Measurements from ENCODE around the gene CD300LB.

CD300LB gene

GRCh38 chr17:74543891-74544760 lies 12.9 kb upstream of the CD300LB start:
- no peak overlapping the region for H2AFZ ChIP-seq (ENCODE audit: low read length)
- no peaks in the 10 kb centered on the region for H3K36me3 ChIP-seq (ENCODE audit: insufficient read depth, low read length)
- H3K9ac ChIP-seq (ENCODE audit: low read depth, low read length, poor library complexity, severe bottlenecking) = no peak overlapping the region
- H3K4me1 ChIP-seq (ENCODE audit: insufficient read depth, low read length, poor library complexity, severe bottlenecking) = peaks cover 24% of the 10 kb centered on the region
- H3K9me3 ChIP-seq (ENCODE audit: insufficient read depth, low read depth, low read length) = no peaks in the 10 kb centered on the region
- no peak overlapping the region for H3K4me2 ChIP-seq (ENCODE audit: low read depth, low read length, poor library complexity, severe bottlenecking)
- H4K20me1 ChIP-seq (ENCODE audit: insufficient read depth, low read length, poor library complexity, severe bottlenecking) = no peaks in the 10 kb centered on the region
- TF ChIP-seq CTCF (conservative IDR thresholded peaks at IDR 0.05; ENCODE audit: low read length) = no peak
- no peaks in the 10 kb centered on the region for H3K27me3 ChIP-seq (ENCODE audit: insufficient read depth, low read length, poor library complexity, severe bottlenecking)
- H3K79me2 ChIP-seq (ENCODE audit: insufficient read depth, low read length) = no peaks in the 10 kb centered on the region
- no peaks in the 10 kb centered on the region for H3F3A ChIP-seq (ENCODE audit: low read depth)
- H3K9me2 ChIP-seq (replicated peaks; ENCODE audit: low read depth, low read length) = no peaks in the 10 kb centered on the region
- H3K4me3 ChIP-seq (ENCODE audit: low read length, poor library complexity, severe bottlenecking) = no peak overlapping the region

- TF ChIP-seq EZH2phosphoT487 (IDR thresholded peaks at IDR 0.05; ENCODE audit: borderline replicate concordance) (no peak), CTCF (conservative IDR thresholded peaks at IDR 0.05; ENCODE audit: low read length) (no peak)
- no peak overlapping the region for H3K4me2 ChIP-seq (ENCODE audit: low read depth, low read length, poor library complexity, severe bottlenecking)
- no peak overlapping the region for H3K4me3 ChIP-seq (ENCODE audit: low read length, poor library complexity, severe bottlenecking)
Measured at GRCh38 chr17:74543406-74543805, 12.1 kb upstream of the CD300LB start.

GRCh38 chr17:74542727-74543383 lies 11.6 kb upstream of the CD300LB start:
- H3K9me2 ChIP-seq (replicated peaks; ENCODE audit: low read depth, low read length) = no peaks in the 10 kb centered on the region
- TF ChIP-seq EZH2phosphoT487 (IDR thresholded peaks at IDR 0.05; ENCODE audit: borderline replicate concordance) (no peak), CTCF (conservative IDR thresholded peaks at IDR 0.05; ENCODE audit: low read length) (no peak)
- H3K79me2 ChIP-seq (ENCODE audit: insufficient read depth, low read length) = no peaks in the 10 kb centered on the region
- H3K27me3 ChIP-seq (ENCODE audit: insufficient read depth, low read length, poor library complexity, severe bottlenecking) = no peaks in the 10 kb centered on the region
- no peaks in the 10 kb centered on the region for H3F3A ChIP-seq (ENCODE audit: low read depth)
- H3K4me1 ChIP-seq (ENCODE audit: insufficient read depth, low read length, poor library complexity, severe bottlenecking) = peaks cover 19% of the 10 kb centered on the region
- H3K4me2 ChIP-seq (ENCODE audit: low read depth, low read length, poor library complexity, severe bottlenecking) = no peak overlapping the region
- no peaks in the 10 kb centered on the region for H3K9me3 ChIP-seq (ENCODE audit: insufficient read depth, low read depth, low read length)
- H3K36me3 ChIP-seq (ENCODE audit: insufficient read depth, low read length) = no peaks in the 10 kb centered on the region
- H4K20me1 ChIP-seq (ENCODE audit: insufficient read depth, low read length, poor library complexity, severe bottlenecking) = no peaks in the 10 kb centered on the region
- no peak overlapping the region for H3K9ac ChIP-seq (ENCODE audit: low read depth, low read length, poor library complexity, severe bottlenecking)
- no peak overlapping the region for H3K4me3 ChIP-seq (ENCODE audit: low read length, poor library complexity, severe bottlenecking)
- H2AFZ ChIP-seq (ENCODE audit: low read length) = no peak overlapping the region

More at GRCh38 chr17:74543406-74543805, 12.1 kb upstream of the CD300LB start:
- peaks cover 24% of the 10 kb centered on the region for H3K4me1 ChIP-seq (ENCODE audit: insufficient read depth, low read length, poor library complexity, severe bottlenecking)
- no peak overlapping the region for H2AFZ ChIP-seq (ENCODE audit: low read length)
- no peaks in the 10 kb centered on the region for H3K27me3 ChIP-seq (ENCODE audit: insufficient read depth, low read length, poor library complexity, severe bottlenecking)
- no peaks in the 10 kb centered on the region for H3K9me3 ChIP-seq (ENCODE audit: insufficient read depth, low read depth, low read length)
- H3K9me2 ChIP-seq (replicated peaks; ENCODE audit: low read depth, low read length) = no peaks in the 10 kb centered on the region
- no peaks in the 10 kb centered on the region for H4K20me1 ChIP-seq (ENCODE audit: insufficient read depth, low read length, poor library complexity, severe bottlenecking)
- no peaks in the 10 kb centered on the region for H3K79me2 ChIP-seq (ENCODE audit: insufficient read depth, low read length)
- H3K9ac ChIP-seq (ENCODE audit: low read depth, low read length, poor library complexity, severe bottlenecking) = no peak overlapping the region
- no peaks in the 10 kb centered on the region for H3K36me3 ChIP-seq (ENCODE audit: insufficient read depth, low read length)
- no peaks in the 10 kb centered on the region for H3F3A ChIP-seq (ENCODE audit: low read depth)
